GM23338 (cell line): ENCODE data around the gene SULF2. TPM values are rescaled to one million over a fixed set of nuclear protein-coding genes. Genes with fewer than 3 reads are reported as not detected.

Experiments
- ATAC-seq: fragments of 200-7000 bp; cut with Tn5 transposase; 3 replicates; pipeline ENCODE4 v1.9.1; 2020
- DNase-seq: peaks from one replicate; pipeline ENCODE4 v3.0.0-alpha.2; 2015; ENCODE audit warnings: low spot score
- H2AFZ ChIP-seq: fragments of 200-600 bp; sonication (generic); 2 replicates; pipeline ENCODE4 v1.8.0; 2016; ENCODE audit warnings: antibody characterized with exemption, mild to moderate bottlenecking, moderate library complexity
- H3F3A ChIP-seq: fragments of 200-600 bp; sonication (generic); replicated peaks from 2 replicates; pipeline ENCODE4 v1.8.0; 2017; ENCODE audit warnings: antibody characterized with exemption, mixed run types, low read depth
- H3K27ac ChIP-seq: fragments of 200-600 bp; sonication (generic); 2 replicates; pipeline ENCODE4 v1.6.1; 2016; ENCODE audit warnings: low read depth
- H3K27me3 ChIP-seq: fragments of 200-600 bp; sonication (generic); 2 replicates; pipeline ENCODE4 v1.8.0; 2016; ENCODE audit warnings: mild to moderate bottlenecking, mixed run types, moderate library complexity; ENCODE audit not compliant: insufficient read depth
- H3K36me3 ChIP-seq: fragments of 200-600 bp; sonication (generic); 2 replicates; pipeline ENCODE4 v1.8.0; 2016; ENCODE audit warnings: mild to moderate bottlenecking; ENCODE audit not compliant: insufficient read depth
- H3K4me1 ChIP-seq: fragments of 200-600 bp; sonication (generic); 2 replicates; pipeline ENCODE4 v1.8.0; 2016; ENCODE audit warnings: mild to moderate bottlenecking, moderate library complexity; ENCODE audit not compliant: insufficient read depth
- H3K4me2 ChIP-seq: fragments of 200-600 bp; sonication (generic); 2 replicates; pipeline ENCODE4 v1.7.1; 2017; ENCODE audit warnings: mixed run types
- H3K4me3 ChIP-seq: fragments of 200-600 bp; sonication (generic); 2 replicates; pipeline ENCODE4 v1.6.1; 2016; ENCODE audit warnings: mixed run types
- H3K79me2 ChIP-seq: fragments of 200-600 bp; sonication (generic); replicated peaks from 2 replicates; pipeline ENCODE4 v1.8.0; 2017; ENCODE audit warnings: mild to moderate bottlenecking; ENCODE audit not compliant: insufficient read depth
- H3K9me2 ChIP-seq: fragments of 200-600 bp; sonication (generic); 2 replicates; pipeline ENCODE4 v1.8.0; 2017; ENCODE audit not compliant: insufficient read depth
- H4K20me1 ChIP-seq: fragments of 200-600 bp; sonication (generic); replicated peaks from 2 replicates; pipeline ENCODE4 v1.8.0; 2017; ENCODE audit warnings: mild to moderate bottlenecking; ENCODE audit not compliant: insufficient read depth
- H3K27ac Mint-ChIP-seq: 2 replicates; pipeline ENCODE4 v1.8.0; 2020; ENCODE audit warnings: inconsistent platforms, mild to moderate bottlenecking, moderate library complexity, mixed read lengths
- H3K27me3 Mint-ChIP-seq: 3 replicates; pipeline ENCODE4 v1.8.0; 2022; ENCODE audit warnings: low read depth, mild to moderate bottlenecking, moderate library complexity, mixed read lengths, inconsistent platforms; ENCODE audit not compliant: insufficient read depth, poor library complexity
- H3K36me3 Mint-ChIP-seq: 3 replicates; pipeline ENCODE4 v1.8.0; 2021; ENCODE audit warnings: low read depth, mild to moderate bottlenecking, inconsistent platforms, moderate library complexity, mixed read lengths
- H3K4me1 Mint-ChIP-seq: 3 replicates; pipeline ENCODE4 v1.8.0; 2020; ENCODE audit warnings: mild to moderate bottlenecking, inconsistent platforms, mixed read lengths
- H3K4me3 Mint-ChIP-seq: 3 replicates; pipeline ENCODE4 v1.8.0; 2021; ENCODE audit warnings: moderate library complexity, mild to moderate bottlenecking, inconsistent platforms, mixed read lengths
- H3K9me3 Mint-ChIP-seq: 3 replicates; pipeline ENCODE4 v1.8.0; 2020; ENCODE audit warnings: moderate library complexity, mild to moderate bottlenecking, inconsistent platforms, mixed read lengths
- ETS1 ChIP-seq: IDR thresholded peaks from 2 replicates; pipeline ENCODE4 v1.6.1; 2016; ENCODE audit warnings: antibody characterized with exemption
- EZH2 ChIP-seq: fragments of 200-600 bp; sonication (generic); IDR thresholded peaks from one replicate; pipeline ENCODE4 v1.8.0; 2017; ENCODE audit warnings: antibody characterized with exemption, mild to moderate bottlenecking, low read depth; ENCODE audit not compliant: unreplicated experiment
- EZH2phosphoT487 ChIP-seq: fragments of 200-600 bp; sonication (generic); IDR thresholded peaks from one replicate; pipeline ENCODE4 v1.8.1; 2018; ENCODE audit warnings: antibody characterized with exemption; ENCODE audit not compliant: unreplicated experiment
- JUNB ChIP-seq: IDR thresholded peaks from one replicate; pipeline ENCODE4 v1.6.1; 2016; ENCODE audit warnings: antibody characterized with exemption; ENCODE audit not compliant: unreplicated experiment
- ZNF114 ChIP-seq: fragments of 250-450 bp; sonication (Bioruptor Pico); IDR thresholded peaks from 2 replicates; pipeline ENCODE4 v1.5.0; 2020; ENCODE audit warnings: mild to moderate bottlenecking, moderate library complexity
- ZNF331 ChIP-seq: fragments of 250-450 bp; sonication (Bioruptor Pico); IDR thresholded peaks from 2 replicates; pipeline ENCODE4 v1.5.0; 2020; ENCODE audit warnings: low read depth, mild to moderate bottlenecking, moderate library complexity
- ZNF462 ChIP-seq: fragments of 250-450 bp; sonication (Bioruptor Pico); IDR thresholded peaks from 2 replicates; pipeline ENCODE4 v1.5.0; 2020; ENCODE audit warnings: mild to moderate bottlenecking, moderate library complexity
- polyA plus RNA-seq: library from polyadenylated mRNA; unstranded; fragments of >200 nt; fragmentation: Nextera tagmentation; extraction: Ambion mirVana; gene quantifications from 2 replicates; pipeline ENCODE4 v1.2.1, GENCODE V29; 2016
- total RNA-seq: library from RNA; depleted of rRNA; stranded (reverse); fragments of >200 nt; shearing (Covaris generic); gene quantifications from 2 replicates; pipeline ENCODE4 v1.2.3, GENCODE V29; 2014
- TF ChIP-seq, protein P1 (sequence below), 2 experiments: fragments of 200-600 bp in 1 of 2; sonication (generic) in 1 of 2; conservative IDR thresholded peaks; 2 replicates each; pipeline versions ENCODE4 v1.5.1 to v1.6.1; 2016 to 2017; ENCODE audit warnings: antibody characterized with exemption in 2 of 2, low read depth in 2 of 2, mild to moderate bottlenecking in 2 of 2, moderate library complexity in 1 of 2

SULF2 gene
- total and polyA plus RNA-seq, 2 experiments from 2014 or later, result 9.5 to 20.7 TPM

DNA sequence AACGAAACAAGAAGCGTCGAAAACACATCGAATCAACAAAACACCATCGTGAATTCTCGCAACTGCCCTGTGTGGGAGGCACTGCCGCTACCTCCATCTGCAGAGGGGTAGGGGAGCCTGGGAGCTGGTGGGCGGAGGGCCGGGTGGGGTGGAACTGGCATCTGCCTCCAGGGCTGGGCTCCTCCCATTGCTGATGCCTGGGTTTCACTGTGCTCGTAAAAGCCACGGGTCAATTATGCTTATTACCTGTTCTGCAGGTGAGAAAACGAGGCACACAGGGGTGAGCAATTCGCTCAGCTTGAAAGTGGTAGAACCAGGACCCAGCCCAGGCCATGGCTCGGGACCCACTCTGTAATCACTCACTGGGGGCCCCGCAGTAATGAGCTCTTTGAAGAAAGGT is 16.5 kb upstream of the SULF2 start (continued):
- TF ChIP-seq ZNF462 (CRISPR knock-in tag) (no peak), JUNB (no peak), EZH2 (no peak), ZNF114 (CRISPR knock-in tag) (no peak)
- TF ChIP-seq, protein P1, sequence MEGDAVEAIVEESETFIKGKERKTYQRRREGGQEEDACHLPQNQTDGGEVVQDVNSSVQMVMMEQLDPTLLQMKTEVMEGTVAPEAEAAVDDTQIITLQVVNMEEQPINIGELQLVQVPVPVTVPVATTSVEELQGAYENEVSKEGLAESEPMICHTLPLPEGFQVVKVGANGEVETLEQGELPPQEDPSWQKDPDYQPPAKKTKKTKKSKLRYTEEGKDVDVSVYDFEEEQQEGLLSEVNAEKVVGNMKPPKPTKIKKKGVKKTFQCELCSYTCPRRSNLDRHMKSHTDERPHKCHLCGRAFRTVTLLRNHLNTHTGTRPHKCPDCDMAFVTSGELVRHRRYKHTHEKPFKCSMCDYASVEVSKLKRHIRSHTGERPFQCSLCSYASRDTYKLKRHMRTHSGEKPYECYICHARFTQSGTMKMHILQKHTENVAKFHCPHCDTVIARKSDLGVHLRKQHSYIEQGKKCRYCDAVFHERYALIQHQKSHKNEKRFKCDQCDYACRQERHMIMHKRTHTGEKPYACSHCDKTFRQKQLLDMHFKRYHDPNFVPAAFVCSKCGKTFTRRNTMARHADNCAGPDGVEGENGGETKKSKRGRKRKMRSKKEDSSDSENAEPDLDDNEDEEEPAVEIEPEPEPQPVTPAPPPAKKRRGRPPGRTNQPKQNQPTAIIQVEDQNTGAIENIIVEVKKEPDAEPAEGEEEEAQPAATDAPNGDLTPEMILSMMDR (conservative IDR thresholded peaks at IDR 0.05; ENCODE audit: low read depth in 2 of 2), result no peak

- H4K20me1 ChIP-seq, result no peaks in the 10 kb centered on the region
- H3F3A ChIP-seq, result no peaks in the 10 kb centered on the region
- DNase-seq (no peak), ATAC-seq (no peak)
- no peak overlapping the region for H2AFZ ChIP-seq
- peaks cover 12% of the 10 kb centered on the region for H3K4me1 Mint-ChIP-seq
- no peaks in the 10 kb centered on the region for H3K79me2 ChIP-seq
- no peak overlapping the region for H3K4me3 ChIP-seq
- H3K4me3 Mint-ChIP-seq, result no peak overlapping the region
- no peaks in the 10 kb centered on the region for H3K27me3 ChIP-seq
- H3K27ac Mint-ChIP-seq, result no peak overlapping the region
- peaks cover 8% of the 10 kb centered on the region; the same call in 2 of the 3 replicates for H3K36me3 Mint-ChIP-seq
- peaks cover 12% of the 10 kb centered on the region for H3K9me3 Mint-ChIP-seq
- peaks cover 8% of the 10 kb centered on the region for H3K27me3 Mint-ChIP-seq
- H3K27ac ChIP-seq, result no peak overlapping the region
- no peaks in the 10 kb centered on the region for H3K9me2 ChIP-seq
- H3K4me1 ChIP-seq, result peaks cover 5% of the 10 kb centered on the region
- no peak for TF ChIP-seq ZNF331
- no peak for TF ChIP-seq ZNF114 (CRISPR knock-in tag)
- no peak for TF ChIP-seq EZH2phosphoT487
- TF ChIP-seq ETS1, result no peak
- H3K4me2 ChIP-seq, result no peak overlapping the region
- no peaks in the 10 kb centered on the region for H3K36me3 ChIP-seq
Measured at GRCh38 chr20:47801079-47801478, 15.8 kb upstream of the SULF2 start.
